Motor neuron (in vitro differentiated cells): ENCODE data around the gene DDX39B. TPM values are rescaled to one million over a fixed set of nuclear protein-coding genes. Genes with fewer than 3 reads are reported as not detected.

Experiments used
- ATAC-seq, 8 experiments: fragments of 200-7000 bp; cut with Tn5 transposase; replicated peaks in 6 of 8; 2 replicates each; pipeline ENCODE4 v1.8.0; 2021; ENCODE audit warnings: mild to moderate bottlenecking in 8 of 8, moderate library complexity in 8 of 8
- H3K27ac ChIP-seq, 2 donors: fragments of 250-450 bp; sonication (Bioruptor Pico); 2 replicates each; pipeline ENCODE4 v1.9.0; 2021; ENCODE audit warnings: antibody characterized with exemption in 2 of 2, mild to moderate bottlenecking in 2 of 2, moderate library complexity in 1 of 2
- H3K4me1 ChIP-seq, 2 donors: fragments of 250-450 bp; sonication (Bioruptor Pico); replicated peaks in 1 of 2; 2 replicates each; pipeline ENCODE4 v1.6.1; 2021; ENCODE audit warnings: antibody characterized with exemption in 2 of 2, mild to moderate bottlenecking in 2 of 2, moderate library complexity in 1 of 2
- H3K4me3 ChIP-seq, 5 donors: fragments of 250-450 bp; sonication (Bioruptor Pico); 2 replicates each; pipeline ENCODE4 v1.9.0; 2021; ENCODE audit warnings: antibody characterized with exemption in 5 of 5, mild to moderate bottlenecking in 5 of 5, moderate library complexity in 4 of 5
- WGBS, 10 experiments: fragments of 450-650 bp; shearing (Covaris generic); methylation state at CpG; one replicate each; pipeline ENCODE4 v1.0.0; 2022; 5-methylcytosine and 5-hydroxymethylcytosine counted together
- in situ Hi-C, 9 experiments: fragments of 400-800 bp; cut with MboI; loops; one replicate each; pipeline ENCODE4 v1.15.0; 2021; ENCODE audit warnings: low sequenced_read_pairs in 9 of 9, low pct_unique_long_range_greater_than_20kb in 2 of 9; ENCODE audit not compliant: unreplicated experiment in 9 of 9
- total RNA-seq, 8 experiments: library from RNA; unstranded; fragments of 300-600 nt; gene quantifications; 2 replicates each; pipeline versions ENCODE4 v1.2.3 to v1.2.4, GENCODE V29; 2022

The DDX39B gene
- total RNA-seq, 8 experiments from 2014 or later: 238 to 564 (median 386) TPM

DNA sequence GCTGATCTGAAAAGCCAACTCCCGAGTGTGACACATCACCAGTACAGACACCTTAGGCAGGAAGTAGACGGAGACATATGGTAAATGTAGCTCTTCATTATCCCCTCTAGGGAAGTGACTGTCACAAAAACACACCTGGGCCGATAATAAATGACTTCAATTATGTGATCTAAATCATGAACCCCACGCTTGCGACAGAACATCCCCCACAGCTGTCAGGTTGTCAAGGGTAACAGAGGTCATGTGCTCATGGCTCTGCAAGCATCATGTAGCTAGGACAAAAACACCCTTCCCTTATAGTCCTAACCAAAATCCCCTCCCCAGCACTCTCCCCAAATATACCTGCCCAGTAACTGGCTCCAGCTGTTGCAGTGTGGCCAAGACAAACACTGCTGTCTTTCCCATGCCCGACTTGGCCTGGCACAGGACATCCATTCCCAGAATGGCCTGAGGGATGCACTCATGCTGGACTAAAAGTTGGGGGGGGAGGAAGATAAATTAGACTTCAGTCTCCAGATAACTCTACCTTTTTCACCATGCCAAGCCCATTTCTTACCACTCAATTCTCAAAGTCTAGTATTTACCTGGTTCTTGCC lies 2.9 kb downstream of the DDX39B start:
- WGBS, 10 experiments: 45 to 97% (median 81%) methylated on average over 2 to 5 of the region's 6 CpGs; no CpG with 5 or more reads in 3 of the 10 experiments
- Histone ChIP-seq H3K4me1 (peaks cover 22 to 24% of the 10 kb centered on the region in 2 donors), H3K4me3 (no peak overlapping the region), H3K27ac (no peak overlapping the region)
- no peak for ATAC-seq
- in situ Hi-C loops: loop anchor here in 1 of 9 experiments (25.0 kb wide), 1 partner anchor 648 kb away; the partner anchor contains the start of genes AGER, AGPAT1, GPSM3 and PBX2

DNA sequence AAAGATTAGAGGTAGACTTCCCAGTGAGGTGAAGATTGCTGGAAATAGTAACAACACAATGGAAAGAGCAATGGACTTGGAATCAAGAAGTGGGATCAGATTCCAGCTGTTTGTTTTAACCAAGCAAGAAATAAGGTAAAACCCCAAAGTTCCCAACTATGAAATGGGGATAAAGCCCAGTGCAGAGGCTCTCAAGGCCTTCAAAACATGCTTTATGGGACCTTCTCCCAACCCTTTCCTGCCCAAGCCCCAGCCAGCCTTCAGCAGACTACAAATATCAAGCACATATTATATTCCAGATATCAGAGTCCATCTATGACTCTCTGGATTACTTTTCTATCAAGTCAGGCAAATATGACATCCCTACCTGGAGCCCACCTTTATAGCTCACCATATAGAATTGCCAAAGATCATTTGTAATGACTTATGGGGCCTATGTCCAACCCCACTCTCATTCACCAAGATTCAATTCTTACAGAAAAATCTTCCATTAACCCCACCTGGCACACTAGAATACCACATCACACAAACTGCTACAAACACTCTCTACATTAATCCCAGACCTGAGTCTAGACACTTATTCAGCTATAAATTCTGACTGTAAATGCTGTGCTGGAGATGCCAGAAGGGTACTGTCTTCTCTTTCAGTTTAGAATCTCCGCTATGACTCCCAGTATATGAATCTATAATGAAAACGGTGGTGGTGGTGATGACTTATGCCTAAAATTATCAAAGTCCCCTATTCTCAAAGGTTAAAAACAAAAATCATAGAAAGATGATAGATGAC lies 6.1 kb downstream of the DDX39B start:
- Histone ChIP-seq H3K4me1 (peaks cover 18% of the 10 kb centered on the region in 2 donors), H3K4me3 (no peak overlapping the region), H3K27ac (no peak overlapping the region)
- 57 to 100% (median 100%) methylated on average over 1 to 2 of the region's 2 CpGs; no CpG with 5 or more reads in 2 of the 10 experiments for WGBS, 10 experiments
- in situ Hi-C loops: loop anchor here in 1 of 9 experiments (25.0 kb wide), 1 partner anchor 652 kb away; the partner anchor contains the start of genes AGER, AGPAT1, GPSM3 and PBX2
- ATAC-seq: no peak

DNA sequence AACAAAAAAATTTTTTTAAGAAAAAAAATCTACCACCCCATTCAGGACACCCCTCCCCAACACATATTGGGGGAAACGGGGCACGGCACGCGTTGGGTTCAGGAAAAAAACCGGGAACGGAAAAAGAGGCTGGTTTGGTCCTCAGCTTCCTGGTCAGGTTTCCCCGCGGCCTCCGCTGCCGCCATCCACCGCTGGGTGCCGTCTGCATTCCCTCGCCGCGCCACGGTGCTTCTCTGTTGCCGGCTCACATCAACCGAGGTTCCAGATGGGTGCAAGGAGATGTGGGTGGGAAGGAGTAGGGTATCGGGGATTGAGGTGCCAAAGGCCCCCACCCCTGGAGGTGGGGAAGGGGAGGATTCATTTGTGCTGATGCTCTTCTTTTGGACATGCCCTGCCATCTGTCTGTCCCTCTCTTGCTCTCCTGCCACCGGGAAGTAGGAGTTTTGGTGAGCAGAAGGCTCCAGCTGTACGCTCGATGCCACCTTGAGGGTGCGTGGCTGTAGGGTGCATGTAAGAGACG lies 7.2 kb downstream of the DDX39B start:
- in situ Hi-C loops: loop anchor here in 1 of 9 experiments (25.0 kb wide), 1 partner anchor 653 kb away; the partner anchor contains the start of genes AGER, AGPAT1, GPSM3 and PBX2
- no peak overlapping the region for H3K4me3 ChIP-seq
- H3K4me1 ChIP-seq: peaks cover 8 to 10% of the 10 kb centered on the region in 2 donors
- H3K27ac ChIP-seq: no peak overlapping the region
- 90 to 100% (median 93%) methylated on average over 4 to 23 of the region's 24 CpGs; no CpG with 5 or more reads in 4 of the 10 experiments for WGBS, 10 experiments
- peak in 5 of 8 experiments; percentile 4 to 30 (median 18) for ATAC-seq

DNA sequence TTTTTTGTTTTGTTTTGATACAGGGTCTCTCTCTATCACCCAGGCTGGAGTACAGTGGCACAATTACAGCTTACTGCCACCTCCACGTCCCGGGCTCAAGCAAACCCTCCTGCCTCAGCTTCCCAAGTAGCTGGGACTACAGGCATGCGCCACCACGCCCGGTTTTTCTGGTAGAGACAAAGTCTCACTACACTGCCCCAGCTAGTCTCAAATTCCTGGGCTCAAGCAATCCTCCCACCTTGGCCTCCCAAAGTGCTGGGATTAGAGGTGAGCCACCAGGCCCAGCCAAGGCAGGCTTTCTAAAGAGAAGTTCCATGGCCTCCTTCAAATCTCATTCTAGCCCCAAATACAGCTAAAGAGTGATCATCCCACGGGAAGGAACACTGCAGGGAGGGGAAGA lies 7.8 kb downstream of the DDX39B start:
- ATAC-seq: peak in 3 of 8 experiments; percentile 6 to 9 (median 7)
- in situ Hi-C loops: loop anchor here in 1 of 9 experiments (25.0 kb wide), 1 partner anchor 653 kb away; the partner anchor contains the start of genes AGER, AGPAT1, GPSM3 and PBX2
- 40 to 100% (median 92%) methylated on average over 1 to 6 of the region's 6 CpGs; no CpG with 5 or more reads in 1 of the 10 experiments for WGBS, 10 experiments

DNA sequence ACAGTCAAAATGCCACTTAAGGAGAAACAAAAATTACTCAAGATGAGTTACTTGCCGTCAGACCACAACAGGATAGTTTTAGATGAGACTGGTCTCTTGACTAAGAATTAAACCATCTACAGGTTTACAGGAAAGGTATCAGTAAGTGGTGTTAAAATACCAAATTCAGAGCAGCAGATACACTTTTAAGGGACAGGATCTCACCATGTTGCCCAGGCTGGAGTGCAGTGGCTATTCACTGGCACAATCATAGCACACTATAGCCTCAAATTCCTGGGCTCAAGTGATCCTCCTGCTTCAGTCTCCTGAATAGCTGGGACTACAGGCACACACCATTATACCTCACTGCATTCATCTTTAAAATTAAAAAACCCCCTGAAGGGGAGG lies 8.4 kb downstream of the DDX39B start:
- in situ Hi-C loops: loop anchor here in 1 of 9 experiments (25.0 kb wide), 1 partner anchor 654 kb away; the partner anchor contains the start of genes AGER, AGPAT1, GPSM3 and PBX2
- Histone ChIP-seq H3K4me1 (no peaks in the 10 kb centered on the region), H3K27ac (no peak overlapping the region), H3K4me3 (no peak overlapping the region)
- no peak for ATAC-seq
- WGBS, 10 experiments: 67 to 100% (median 83%) methylated on average over 1 of the region's 1 CpG; no CpG with 5 or more reads in 4 of the 10 experiments

More for the DNA sequence above, 7.8 kb downstream of the DDX39B start:
- H3K4me3 ChIP-seq: no peak overlapping the region
- no peak overlapping the region for H3K27ac ChIP-seq
- peaks cover 3 to 5% of the 10 kb centered on the region in 2 donors for H3K4me1 ChIP-seq

DNA sequence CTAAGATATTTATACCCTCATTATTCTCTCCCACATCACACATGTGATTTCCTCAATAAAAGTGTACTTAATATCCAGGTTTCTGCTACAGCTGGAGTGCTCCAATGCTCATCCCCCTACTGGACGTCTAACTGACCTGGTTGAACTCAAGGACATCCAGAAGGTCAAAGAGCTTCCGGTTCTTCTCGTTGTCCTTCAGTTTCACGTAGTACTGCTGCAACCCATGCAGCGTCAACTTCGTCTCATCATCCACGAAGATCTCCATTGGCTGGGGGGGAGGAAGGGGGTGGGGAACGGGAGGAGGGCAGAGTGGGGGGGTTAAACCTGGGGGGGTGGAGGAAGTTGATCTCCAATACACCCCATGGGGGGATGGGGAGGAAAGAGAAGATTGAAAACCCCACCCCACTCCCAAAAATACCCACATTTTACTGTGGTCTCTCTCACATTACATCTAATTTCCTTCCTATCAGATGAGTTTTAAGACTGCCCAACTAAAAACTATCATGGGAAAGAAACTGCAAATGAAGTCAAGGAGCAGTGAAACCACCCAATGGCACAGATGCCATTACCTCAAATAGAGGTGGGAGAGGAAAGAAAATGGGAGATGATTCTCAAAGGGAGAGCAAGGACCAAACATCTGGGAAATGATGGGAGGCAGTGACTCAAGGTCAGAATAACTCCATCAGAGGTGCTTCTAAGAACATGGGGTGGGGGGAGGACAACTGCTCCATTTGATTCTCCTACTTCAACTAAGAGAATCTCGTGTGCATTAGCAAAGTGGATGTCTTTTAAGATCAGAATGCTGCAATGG lies 9.0 kb downstream of the DDX39B start:
- no peak overlapping the region for H3K4me3 ChIP-seq
- H3K27ac ChIP-seq: no peak overlapping the region
- no peaks in the 10 kb centered on the region for H3K4me1 ChIP-seq
- no peak for ATAC-seq
- in situ Hi-C loops: loop anchor here in 1 of 9 experiments (25.0 kb wide), 1 partner anchor 654 kb away; the partner anchor contains the start of genes AGER, AGPAT1, GPSM3 and PBX2
- WGBS, 10 experiments: 50 to 100% (median 83%) methylated on average over 1 to 6 of the region's 9 CpGs; no CpG with 5 or more reads in 2 of the 10 experiments

DNA sequence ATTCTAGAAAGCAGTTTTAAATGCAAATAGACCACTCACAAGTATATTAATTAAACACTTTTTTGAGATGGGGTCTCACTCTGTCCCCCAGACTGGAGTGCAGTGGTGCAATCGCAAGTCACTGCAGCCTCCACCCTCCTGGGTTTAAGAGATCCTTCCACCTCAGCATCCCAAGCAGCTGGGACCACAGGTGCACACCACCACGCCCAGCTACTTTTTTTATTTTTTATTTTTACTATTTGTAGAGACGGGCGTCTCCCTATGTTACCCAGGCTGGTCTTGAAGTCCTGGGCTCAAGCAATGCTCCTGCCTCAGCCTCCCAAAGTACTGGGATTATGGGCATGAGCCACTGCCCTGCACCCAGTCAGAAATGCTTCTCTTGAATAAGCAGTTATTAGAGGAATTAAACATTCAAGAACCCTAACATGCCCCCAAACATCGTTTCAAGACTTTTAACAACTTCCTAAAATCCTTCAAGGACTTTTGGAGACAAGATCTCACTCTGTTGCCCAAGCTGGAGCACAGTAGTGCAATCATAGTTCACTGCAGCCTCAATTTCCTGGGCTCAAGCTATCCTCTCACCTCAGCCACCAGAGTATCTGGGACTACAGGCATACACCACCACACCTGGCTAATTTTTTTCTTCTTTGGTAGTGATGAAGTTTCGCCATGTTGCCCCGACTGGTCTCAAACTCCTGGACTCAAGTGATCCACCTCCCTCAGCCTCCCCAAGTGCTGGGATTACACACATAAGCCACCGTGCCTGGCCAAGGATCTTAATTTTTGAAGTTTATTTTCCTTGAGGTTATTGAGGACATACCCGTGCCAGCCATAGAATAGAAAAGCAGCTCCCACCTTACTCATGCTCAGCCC lies 9.8 kb downstream of the DDX39B start:
- Histone ChIP-seq H3K4me1 (no peaks in the 10 kb centered on the region), H3K4me3 (no peak overlapping the region), H3K27ac (no peak overlapping the region)
- in situ Hi-C loops: loop anchor here in 1 of 9 experiments (25.0 kb wide), 1 partner anchor 655 kb away; the partner anchor contains the start of genes AGER, AGPAT1, GPSM3 and PBX2
- WGBS, 10 experiments: 74 to 100% (median 90%) methylated on average over 2 to 9 of the region's 9 CpGs; no CpG with 5 or more reads in 1 of the 10 experiments
- ATAC-seq: no peak

DNA sequence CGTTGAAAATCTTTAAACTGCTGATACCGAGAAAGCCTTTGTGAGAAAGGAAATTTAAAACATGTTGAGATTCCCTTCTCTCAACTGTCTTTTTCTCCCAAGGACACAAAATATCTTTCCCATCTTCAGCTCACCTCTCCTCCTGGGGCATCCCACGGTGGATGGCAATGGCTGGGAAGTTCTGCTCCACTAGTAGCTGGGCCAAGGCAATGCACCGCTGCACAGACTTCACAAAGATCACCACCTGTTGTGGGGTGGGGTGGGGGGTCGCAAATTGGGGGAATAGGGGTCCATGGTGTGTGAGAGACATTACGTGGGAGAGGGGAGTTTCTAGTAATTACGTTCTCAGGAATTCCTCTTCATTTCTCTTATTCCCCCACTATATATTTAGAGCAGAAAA lies 10.6 kb downstream of the DDX39B start:
- WGBS, 10 experiments: 80 to 100% (median 100%) methylated on average over 1 to 3 of the region's 7 CpGs; no CpG with 5 or more reads in 3 of the 10 experiments
- Histone ChIP-seq H3K4me1 (no peaks in the 10 kb centered on the region), H3K27ac (no peak overlapping the region), H3K4me3 (no peak overlapping the region)
- in situ Hi-C loops: loop anchor here in 1 of 9 experiments (25.0 kb wide), 1 partner anchor 656 kb away; the partner anchor contains the start of genes AGER, AGPAT1, GPSM3 and PBX2
- ATAC-seq: no peak

DNA sequence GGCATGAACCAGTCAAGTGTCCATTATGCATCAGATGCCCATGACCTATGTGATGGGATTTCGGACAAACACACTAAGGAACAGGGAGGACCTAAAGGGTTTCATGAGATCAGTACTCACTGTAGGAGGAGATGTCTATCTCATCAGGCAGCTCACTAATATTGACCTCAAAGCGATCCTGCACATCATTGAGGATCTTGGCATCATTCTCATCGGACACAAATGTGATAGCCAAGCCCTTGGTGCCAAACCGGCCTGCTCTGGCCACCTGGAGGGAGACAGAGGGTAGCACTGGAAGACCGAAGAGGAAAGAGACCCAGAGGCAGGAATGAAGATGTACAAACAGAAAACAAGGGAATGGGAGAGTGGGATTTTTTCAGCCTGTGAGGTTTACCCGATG lies 11.1 kb downstream of the DDX39B start:
- Histone ChIP-seq H3K4me1 (no peaks in the 10 kb centered on the region), H3K4me3 (no peak overlapping the region), H3K27ac (no peak overlapping the region)
- in situ Hi-C loops: loop anchor here in 1 of 9 experiments (25.0 kb wide), 1 partner anchor 657 kb away; the partner anchor contains the start of genes AGER, AGPAT1, GPSM3 and PBX2
- 40 to 93% (median 83%) methylated on average over 1 to 6 of the region's 6 CpGs; no CpG with 5 or more reads in 5 of the 10 experiments for WGBS, 10 experiments
- no peak for ATAC-seq

DNA sequence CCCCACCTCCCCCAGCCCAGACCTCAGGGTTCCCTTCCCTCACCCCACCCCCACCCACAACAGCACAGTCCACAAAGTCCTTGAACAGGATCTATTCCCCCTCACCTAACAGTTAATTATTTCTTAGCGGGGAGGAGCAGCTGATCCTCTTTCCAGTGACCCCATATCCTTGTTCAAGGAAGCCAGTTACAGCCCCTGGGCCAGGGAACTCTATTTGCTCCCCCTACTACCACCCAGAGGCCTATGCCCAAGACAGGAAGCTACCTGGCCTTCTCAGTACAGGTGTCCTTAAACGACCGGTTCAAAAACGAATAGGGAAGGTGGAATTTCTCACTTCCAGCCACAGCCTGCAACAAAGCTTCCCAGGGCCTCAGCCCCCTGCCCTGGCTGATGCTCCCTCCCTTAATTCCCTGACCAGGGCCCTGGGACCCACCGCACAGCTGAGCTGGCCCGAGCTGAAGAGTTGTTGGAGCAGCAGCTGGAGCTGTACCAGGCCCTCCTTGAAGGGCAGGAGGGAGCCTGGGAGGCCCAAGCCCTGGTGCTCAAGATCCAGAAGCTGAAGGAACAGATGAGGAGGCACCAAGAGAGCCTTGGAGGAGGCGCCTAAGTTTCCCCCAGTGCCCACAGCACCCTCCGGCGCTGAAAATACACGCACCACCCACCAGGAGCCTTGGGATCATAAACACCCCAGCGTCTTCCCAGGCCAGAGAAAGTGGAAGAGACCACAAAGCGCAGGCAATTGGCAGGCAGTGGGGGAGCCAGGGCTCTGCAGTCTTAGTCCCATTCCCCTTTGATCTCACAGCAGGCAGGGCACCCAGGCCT lies 12.3 kb downstream of the DDX39B start:
- H3K4me3 ChIP-seq: no peak overlapping the region
- ATAC-seq: peak in 5 of 8 experiments; percentile 4 to 15 (median 8)
- no peaks in the 10 kb centered on the region for H3K4me1 ChIP-seq
- WGBS, 10 experiments: 40 to 83% (median 48%) methylated on average over 1 to 4 of the region's 12 CpGs; no CpG with 5 or more reads in 1 of the 10 experiments
- in situ Hi-C loops: loop anchor here in 1 of 9 experiments (25.0 kb wide), 1 partner anchor 658 kb away; the partner anchor contains the start of genes AGER, AGPAT1, GPSM3 and PBX2
- no peak overlapping the region for H3K27ac ChIP-seq
